ENCODE data around the gene GFOD2. TPM values are rescaled to one million over a fixed set of nuclear protein-coding genes. Genes with fewer than 3 reads are reported as not detected.

The GFOD2 gene
- total and polyA plus RNA-seq, 2 donors (not counting 3 experiments of a cell fraction or from before 2014, with no cell fraction given), result 38.1 to 47.5 TPM

DNA sequence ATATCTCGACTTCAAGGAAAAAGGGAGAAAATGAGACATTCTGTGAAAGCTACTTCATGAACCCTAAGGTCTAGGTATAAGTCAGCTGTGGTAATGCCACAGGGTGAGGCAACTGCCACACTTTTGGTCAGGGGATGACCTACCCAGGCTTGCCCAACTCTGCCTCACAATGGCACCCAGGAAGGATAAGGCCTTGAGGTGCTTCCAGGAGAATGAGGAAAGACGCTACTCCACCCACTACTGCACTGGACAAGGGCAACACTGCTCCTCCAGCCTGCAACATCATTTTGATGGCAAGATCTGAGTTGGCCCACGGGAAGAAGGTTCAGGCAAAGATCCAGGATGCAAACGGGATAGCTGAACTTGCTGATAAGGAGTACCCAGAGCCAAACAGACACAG lies 22.0 kb upstream of the GFOD2 start:
- Histone ChIP-seq H3K27me3 (ENCODE audit: control insufficient read depth in 2 of 2, insufficient read depth in 2 of 2, low read length in 2 of 2) (no peaks in the 10 kb centered on the region), H3K9ac (replicated peaks; ENCODE audit: extremely low read depth, insufficient read depth, low read length) (no peak overlapping the region), H3K36me3 (ENCODE audit: control insufficient read depth in 2 of 2, extremely low read depth in 1 of 2, insufficient read depth in 2 of 2, low read length in 2 of 2) (peaks cover 8 to 30% of the 10 kb centered on the region in 2 experiments), H3K4me2 (ENCODE audit: insufficient read depth, low read length) (no peak overlapping the region), H2AFZ (ENCODE audit: low read depth, low read length) (no peak overlapping the region), H3K4me1 (ENCODE audit: control insufficient read depth, extremely low read depth, insufficient read depth, low read length) (no peaks in the 10 kb centered on the region), H3K79me2 (ENCODE audit: control insufficient read depth, insufficient read depth, low read length) (no peaks in the 10 kb centered on the region), H4K20me1 (replicated peaks; ENCODE audit: control insufficient read depth, extremely low read depth, insufficient read depth, low read length) (no peaks in the 10 kb centered on the region), H3K9me1 (replicated peaks; ENCODE audit: control insufficient read depth, extremely low read depth, insufficient read depth, low read length) (no peaks in the 10 kb centered on the region), H3K27ac (ENCODE audit: insufficient read depth, low read depth, low read length) (no peak overlapping the region), H3K9me3 (replicated peaks; ENCODE audit: control insufficient read depth, insufficient read depth, low read length) (no peaks in the 10 kb centered on the region), H3K4me3 (replicated peaks in 1 of 3; ENCODE audit: insufficient read depth in 1 of 3, low read depth in 1 of 3, low read length in 3 of 3) (no peak overlapping the region)
- dilution Hi-C loops (cut with MboI; ENCODE audit: extremely low pct_ligation_motif_present, low sequenced_read_pairs), result no loop called here
- intact Hi-C loops (cut with micrococcal nuclease), result no loop called here
- TF ChIP-seq GATA2 (IDR thresholded peaks at IDR 0.05; ENCODE audit: insufficient read depth, insufficient read length, low read depth, low read length), result no peak
- TF ChIP-seq FOS (IDR thresholded peaks at IDR 0.05; ENCODE audit: borderline replicate concordance, insufficient read depth, low read length), result no peak
- TF ChIP-seq EZH2 (IDR thresholded peaks at IDR 0.05; ENCODE audit: borderline replicate concordance, low read depth, low read length, severe bottlenecking), result no peak
- no peak for TF ChIP-seq JUN (IDR thresholded peaks at IDR 0.05; ENCODE audit: borderline replicate concordance, insufficient read depth, insufficient read length, low read depth)
- TF ChIP-seq MYC (IDR thresholded peaks at IDR 0.05; ENCODE audit: low read depth, low read length), result no peak
- TF ChIP-seq POLR2AphosphoS5 (IDR thresholded peaks at IDR 0.05; ENCODE audit: insufficient read depth, low read depth, low read length), result no peak
- TF ChIP-seq, protein P1, sequence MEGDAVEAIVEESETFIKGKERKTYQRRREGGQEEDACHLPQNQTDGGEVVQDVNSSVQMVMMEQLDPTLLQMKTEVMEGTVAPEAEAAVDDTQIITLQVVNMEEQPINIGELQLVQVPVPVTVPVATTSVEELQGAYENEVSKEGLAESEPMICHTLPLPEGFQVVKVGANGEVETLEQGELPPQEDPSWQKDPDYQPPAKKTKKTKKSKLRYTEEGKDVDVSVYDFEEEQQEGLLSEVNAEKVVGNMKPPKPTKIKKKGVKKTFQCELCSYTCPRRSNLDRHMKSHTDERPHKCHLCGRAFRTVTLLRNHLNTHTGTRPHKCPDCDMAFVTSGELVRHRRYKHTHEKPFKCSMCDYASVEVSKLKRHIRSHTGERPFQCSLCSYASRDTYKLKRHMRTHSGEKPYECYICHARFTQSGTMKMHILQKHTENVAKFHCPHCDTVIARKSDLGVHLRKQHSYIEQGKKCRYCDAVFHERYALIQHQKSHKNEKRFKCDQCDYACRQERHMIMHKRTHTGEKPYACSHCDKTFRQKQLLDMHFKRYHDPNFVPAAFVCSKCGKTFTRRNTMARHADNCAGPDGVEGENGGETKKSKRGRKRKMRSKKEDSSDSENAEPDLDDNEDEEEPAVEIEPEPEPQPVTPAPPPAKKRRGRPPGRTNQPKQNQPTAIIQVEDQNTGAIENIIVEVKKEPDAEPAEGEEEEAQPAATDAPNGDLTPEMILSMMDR (IDR thresholded peaks at IDR 0.05; ENCODE audit: extremely low read depth in 1 of 2, insufficient read depth in 1 of 2, low read depth in 1 of 2, low read length in 2 of 2), result no peak
- TF ChIP-seq, protein P2, sequence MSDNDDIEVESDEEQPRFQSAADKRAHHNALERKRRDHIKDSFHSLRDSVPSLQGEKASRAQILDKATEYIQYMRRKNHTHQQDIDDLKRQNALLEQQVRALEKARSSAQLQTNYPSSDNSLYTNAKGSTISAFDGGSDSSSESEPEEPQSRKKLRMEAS (IDR thresholded peaks at IDR 0.05; ENCODE audit: insufficient read depth, insufficient read length), result no peak
- TF ChIP-seq POLR2A (IDR thresholded peaks at IDR 0.05; ENCODE audit: low read depth, low read length), result no peak
- DNase-seq (ENCODE audit: low read depth, low spot score), result no peak
- ChIA-PET CTCF (interaction anchor here (1.1 to 3.6 kb wide), 2 partner anchors 13 to 75 kb away, joined by 3 to 10 read pairs; no protein-coding TSS in a partner anchor), POLR2A (no interaction called here)
- BruUV-seq (replicated peaks), result no TSS peak
- no peak for FAIRE-seq
